Panc1 (cell line): ENCODE results near the gene ITGA2B. TPM values are rescaled to one million over a fixed set of nuclear protein-coding genes. Genes with fewer than 3 reads are reported as not detected.

ENCODE experiments used
- ATAC-seq: fragments of 200-7000 bp; cut with Tn5 transposase; 2 replicates; pipeline ENCODE4 v1.9.1; 2020; ENCODE audit warnings: mild to moderate bottlenecking, moderate library complexity
- BruUV-seq: library from RNA; stranded (reverse); fragments of 400-500 nt; replicated peaks from 2 replicates; lab custom pipeline; 2021; lab: Mats Ljungman, UMichigan
- CTCF ChIA-PET: fragments of 300-600 bp; sonication (Branson Sonifier 250); formaldehyde crosslinking; loops from one replicate; lab custom pipeline; 2022; ENCODE audit warnings: antibody characterized with exemption; lab: Charles Lee
- POLR2A ChIA-PET: fragments of 300-600 bp; sonication (Branson Sonifier 250); formaldehyde crosslinking; loops from one replicate; lab custom pipeline; 2022; ENCODE audit warnings: antibody characterized with exemption; lab: Charles Lee
- DNase-seq: peaks from one replicate; pipeline ENCODE4 v3.0.0-alpha.2; 2010; ENCODE audit warnings: low read depth, low spot score
- H3K27ac ChIP-seq: 2 replicates; pipeline ENCODE4 v1.5.1; 2011; ENCODE audit warnings: mild to moderate bottlenecking, low read length, inconsistent platforms
- H3K27me3 ChIP-seq: fragments of 200-500 bp; sonication (Bioruptor generic); 2 replicates; pipeline ENCODE4 v1.6.0; 2014; ENCODE audit warnings: low read length, inconsistent platforms; ENCODE audit not compliant: control insufficient read depth, insufficient read depth
- H3K36me3 ChIP-seq: fragments of 200-500 bp; sonication (Bioruptor generic); 2 replicates; pipeline ENCODE4 v1.5.1; 2014; ENCODE audit warnings: inconsistent platforms, mild to moderate bottlenecking, low read length, moderate library complexity; ENCODE audit not compliant: control insufficient read depth, insufficient read depth
- H3K4me1 ChIP-seq: 2 replicates; pipeline ENCODE4 v1.5.1; 2011; ENCODE audit warnings: inconsistent platforms, mild to moderate bottlenecking, low read length, moderate library complexity; ENCODE audit not compliant: control insufficient read depth, insufficient read depth
- H3K4me3 ChIP-seq, 2 experiments: 2 replicates each; pipeline ENCODE4 v1.5.1; 2011 to 2012; ENCODE audit warnings: low read depth in 2 of 2, low read length in 2 of 2, mild to moderate bottlenecking in 2 of 2, inconsistent platforms in 1 of 2, moderate library complexity in 1 of 2
- H3K9me3 ChIP-seq: fragments of 200-500 bp; sonication (Bioruptor generic); 2 replicates; pipeline ENCODE4 v1.5.1; 2014; ENCODE audit warnings: low read depth, mild to moderate bottlenecking, inconsistent platforms, low read length, moderate library complexity; ENCODE audit not compliant: control insufficient read depth, insufficient read depth
- POLR2AphosphoS5 ChIP-seq: IDR thresholded peaks from 2 replicates; pipeline ENCODE4 v1.6.1; 2012; ENCODE audit warnings: mild to moderate bottlenecking, low read depth, low read length, moderate library complexity
- SIN3A ChIP-seq: IDR thresholded peaks from 2 replicates; pipeline ENCODE4 v1.6.1; 2012; ENCODE audit warnings: low read depth, mild to moderate bottlenecking, low read length, moderate library complexity, borderline replicate concordance; ENCODE audit not compliant: insufficient read depth
- TCF7L2 ChIP-seq: IDR thresholded peaks from 2 replicates; pipeline ENCODE4 v1.6.1; 2011; ENCODE audit warnings: mild to moderate bottlenecking, low read depth, low read length, inconsistent platforms
- in situ Hi-C: cut with HindIII; loops from 2 replicates; pipeline ENCODE4 v1.10.0; 2016; ENCODE audit warnings: low sequenced_read_pairs, low pct_unique_long_range_greater_than_20kb
- intact Hi-C: fragments of 100-400 bp; cut with micrococcal nuclease; formaldehyde crosslinking; loops from one replicate; pipeline ENCODE4 v1.10.0; 2022; ENCODE audit not compliant: unreplicated experiment
- total RNA-seq: library from RNA; stranded (reverse); gene quantifications from one replicate; pipeline ENCODE4 v1.2.1, GENCODE V29; 2021; ENCODE audit not compliant: unreplicated experiment
- TF ChIP-seq, protein P1 (sequence below): fragments of 450-650 bp; IDR thresholded peaks from 2 replicates; pipeline ENCODE4 v1.5.1; 2017; ENCODE audit warnings: mild to moderate bottlenecking
- TF ChIP-seq, protein P2 (sequence below), 2 experiments: IDR thresholded peaks; 2 replicates each; pipeline ENCODE4 v1.6.1; 2011 to 2012; ENCODE audit warnings: low read depth in 2 of 2, control low read depth in 1 of 2, low read length in 1 of 2, mild to moderate bottlenecking in 1 of 2, moderate library complexity in 1 of 2; ENCODE audit not compliant: insufficient read depth in 1 of 2

The ITGA2B gene
- total RNA-seq, 1 experiment from 2014 or later = 2.4 TPM

DNA sequence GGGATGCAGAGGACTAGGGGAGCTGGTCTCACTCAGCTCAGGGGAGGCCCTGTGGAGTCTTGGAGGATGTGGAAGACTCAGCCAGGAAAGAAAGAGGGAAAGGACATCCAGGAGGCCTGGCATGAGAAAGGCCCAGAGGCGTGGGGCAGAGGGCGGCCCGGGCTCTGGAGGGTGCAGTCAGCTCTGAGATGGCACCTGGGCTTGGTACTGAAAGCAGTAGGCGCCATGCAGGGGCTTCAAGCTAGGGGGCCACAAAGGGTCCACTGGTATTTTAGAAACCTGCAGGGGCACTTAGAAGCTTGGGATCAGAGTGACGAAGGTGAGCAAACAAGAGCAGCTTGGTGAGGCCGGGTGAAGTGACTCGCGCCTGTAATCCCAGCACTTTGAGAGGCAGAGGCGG, 31.4 kb downstream of the ITGA2B start:
- Histone ChIP-seq H3K4me1 (peaks cover 6% of the 10 kb centered on the region; the same call in 1 of the 2 replicates), H3K36me3 (no peaks in the 10 kb centered on the region), H3K27ac (no peak overlapping the region), H3K27me3 (no peaks in the 10 kb centered on the region), H3K4me3 (no peak overlapping the region), H3K9me3 (no peaks in the 10 kb centered on the region)
- ATAC-seq = no peak
- DNase-seq = no peak
- ChIA-PET CTCF (no interaction called here), POLR2A (interaction anchor here (0.6 kb wide), 1 partner anchor 231 kb away, joined by 8 read pairs; no protein-coding TSS in a partner anchor)
- BruUV-seq = no TSS peak
- TF ChIP-seq, protein P1, sequence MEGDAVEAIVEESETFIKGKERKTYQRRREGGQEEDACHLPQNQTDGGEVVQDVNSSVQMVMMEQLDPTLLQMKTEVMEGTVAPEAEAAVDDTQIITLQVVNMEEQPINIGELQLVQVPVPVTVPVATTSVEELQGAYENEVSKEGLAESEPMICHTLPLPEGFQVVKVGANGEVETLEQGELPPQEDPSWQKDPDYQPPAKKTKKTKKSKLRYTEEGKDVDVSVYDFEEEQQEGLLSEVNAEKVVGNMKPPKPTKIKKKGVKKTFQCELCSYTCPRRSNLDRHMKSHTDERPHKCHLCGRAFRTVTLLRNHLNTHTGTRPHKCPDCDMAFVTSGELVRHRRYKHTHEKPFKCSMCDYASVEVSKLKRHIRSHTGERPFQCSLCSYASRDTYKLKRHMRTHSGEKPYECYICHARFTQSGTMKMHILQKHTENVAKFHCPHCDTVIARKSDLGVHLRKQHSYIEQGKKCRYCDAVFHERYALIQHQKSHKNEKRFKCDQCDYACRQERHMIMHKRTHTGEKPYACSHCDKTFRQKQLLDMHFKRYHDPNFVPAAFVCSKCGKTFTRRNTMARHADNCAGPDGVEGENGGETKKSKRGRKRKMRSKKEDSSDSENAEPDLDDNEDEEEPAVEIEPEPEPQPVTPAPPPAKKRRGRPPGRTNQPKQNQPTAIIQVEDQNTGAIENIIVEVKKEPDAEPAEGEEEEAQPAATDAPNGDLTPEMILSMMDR = no peak
- no peak for TF ChIP-seq SIN3A
- TF ChIP-seq TCF7L2 = no peak
- no peak for TF ChIP-seq POLR2AphosphoS5
- TF ChIP-seq, protein P2, sequence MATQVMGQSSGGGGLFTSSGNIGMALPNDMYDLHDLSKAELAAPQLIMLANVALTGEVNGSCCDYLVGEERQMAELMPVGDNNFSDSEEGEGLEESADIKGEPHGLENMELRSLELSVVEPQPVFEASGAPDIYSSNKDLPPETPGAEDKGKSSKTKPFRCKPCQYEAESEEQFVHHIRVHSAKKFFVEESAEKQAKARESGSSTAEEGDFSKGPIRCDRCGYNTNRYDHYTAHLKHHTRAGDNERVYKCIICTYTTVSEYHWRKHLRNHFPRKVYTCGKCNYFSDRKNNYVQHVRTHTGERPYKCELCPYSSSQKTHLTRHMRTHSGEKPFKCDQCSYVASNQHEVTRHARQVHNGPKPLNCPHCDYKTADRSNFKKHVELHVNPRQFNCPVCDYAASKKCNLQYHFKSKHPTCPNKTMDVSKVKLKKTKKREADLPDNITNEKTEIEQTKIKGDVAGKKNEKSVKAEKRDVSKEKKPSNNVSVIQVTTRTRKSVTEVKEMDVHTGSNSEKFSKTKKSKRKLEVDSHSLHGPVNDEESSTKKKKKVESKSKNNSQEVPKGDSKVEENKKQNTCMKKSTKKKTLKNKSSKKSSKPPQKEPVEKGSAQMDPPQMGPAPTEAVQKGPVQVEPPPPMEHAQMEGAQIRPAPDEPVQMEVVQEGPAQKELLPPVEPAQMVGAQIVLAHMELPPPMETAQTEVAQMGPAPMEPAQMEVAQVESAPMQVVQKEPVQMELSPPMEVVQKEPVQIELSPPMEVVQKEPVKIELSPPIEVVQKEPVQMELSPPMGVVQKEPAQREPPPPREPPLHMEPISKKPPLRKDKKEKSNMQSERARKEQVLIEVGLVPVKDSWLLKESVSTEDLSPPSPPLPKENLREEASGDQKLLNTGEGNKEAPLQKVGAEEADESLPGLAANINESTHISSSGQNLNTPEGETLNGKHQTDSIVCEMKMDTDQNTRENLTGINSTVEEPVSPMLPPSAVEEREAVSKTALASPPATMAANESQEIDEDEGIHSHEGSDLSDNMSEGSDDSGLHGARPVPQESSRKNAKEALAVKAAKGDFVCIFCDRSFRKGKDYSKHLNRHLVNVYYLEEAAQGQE (IDR thresholded peaks at IDR 0.05; ENCODE audit: insufficient read depth in 1 of 2, low read depth in 2 of 2, low read length in 1 of 2) = no peak
- intact Hi-C loops = no loop called here
- in situ Hi-C loops = no loop called here

DNA sequence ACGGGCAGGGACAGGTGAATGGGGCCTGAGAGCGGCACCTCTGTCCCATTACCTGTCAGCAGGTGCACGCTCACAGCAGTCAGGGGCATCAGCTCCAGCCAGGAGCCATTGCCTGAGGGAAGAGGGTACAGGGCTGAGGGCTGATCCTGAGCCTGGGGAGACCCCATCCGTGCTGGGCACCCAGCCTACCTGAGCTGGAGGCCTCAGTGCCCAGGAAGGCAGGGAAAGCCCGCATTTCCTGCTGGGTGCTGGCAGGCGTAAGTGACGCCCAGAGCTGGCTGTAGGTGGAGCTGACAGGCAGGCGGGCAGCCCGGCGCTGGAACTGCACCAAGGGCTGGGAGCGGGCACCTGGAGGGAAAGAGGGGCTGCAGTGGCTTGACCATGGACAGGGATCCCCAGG, 33.2 kb downstream of the ITGA2B start:
- in situ Hi-C loops (no loop called here), intact Hi-C loops (no loop called here)
- no peak overlapping the region for H3K27ac ChIP-seq
- H3K27me3 ChIP-seq = no peaks in the 10 kb centered on the region
- peaks cover 6% of the 10 kb centered on the region; the same call in 1 of the 2 replicates for H3K4me1 ChIP-seq
- DNase-seq = no peak
- POLR2A ChIA-PET = no interaction called here
- no peaks in the 10 kb centered on the region for H3K36me3 ChIP-seq
- ATAC-seq = no peak
- CTCF ChIA-PET = no interaction called here
- no TSS peak for BruUV-seq
- no peak for TF ChIP-seq POLR2AphosphoS5
- TF ChIP-seq, protein P1 = peak; percentile 11; the same call in 1 of the 2 replicates
- no peaks in the 10 kb centered on the region for H3K9me3 ChIP-seq
- H3K4me3 ChIP-seq = no peak overlapping the region
